Endothelial cell of umbilical vein (primary cell): ENCODE data around the gene CLTCL1. TPM values are rescaled to one million over a fixed set of nuclear protein-coding genes. Genes with fewer than 3 reads are reported as not detected.

Experiments
- BruUV-seq: library from RNA; stranded (reverse); fragments of 400-500 nt; replicated peaks from 2 replicates; lab custom pipeline; 2021; lab: Mats Ljungman, UMichigan
- CTCF ChIA-PET: fragments of 300-600, 350-600 bp; sonication (Branson Sonifier 250); formaldehyde crosslinking; loops from one replicate; lab custom pipeline; 2021; ENCODE audit warnings: antibody characterized with exemption, inconsistent platforms; lab: Charles Lee
- POLR2A ChIA-PET: fragments of 300-600, 350-600 bp; sonication (Branson Sonifier 250); formaldehyde crosslinking; loops from one replicate; lab custom pipeline; 2021; ENCODE audit warnings: antibody characterized with exemption, inconsistent platforms; lab: Charles Lee
- DNase-seq: peaks from one replicate; pipeline ENCODE4 v3.0.0-alpha.2; 2011; ENCODE audit warnings: low read depth, low spot score
- FAIRE-seq: peaks from 2 replicates; lab custom pipeline; 2011; peaks lifted over from hg19 to GRCh38; lab: Jason Lieb, UNC
- H2AFZ ChIP-seq: 2 replicates; pipeline ENCODE4 v1.6.0; 2012; ENCODE audit warnings: low read depth, low read length, control low read depth, inconsistent platforms
- H3K27ac ChIP-seq: 2 replicates; pipeline ENCODE4 v1.5.1; 2011; ENCODE audit warnings: low read depth, mild to moderate bottlenecking, control low read depth, low read length, moderate library complexity; ENCODE audit not compliant: insufficient read depth
- H3K27me3 ChIP-seq, 2 experiments: 2 replicates each; pipeline versions ENCODE4 v1.6.0 to v1.6.1; 2011; ENCODE audit warnings: low read length in 2 of 2, mixed read lengths in 1 of 2; ENCODE audit not compliant: control insufficient read depth in 2 of 2, insufficient read depth in 2 of 2
- H3K36me3 ChIP-seq, 2 experiments: 2 replicates in 1 of 2; 3 replicates in 1 of 2; pipeline ENCODE4 v1.5.1; 2011; ENCODE audit warnings: low read length in 2 of 2, mild to moderate bottlenecking in 1 of 2, moderate library complexity in 1 of 2; ENCODE audit not compliant: control insufficient read depth in 2 of 2, insufficient read depth in 2 of 2; ENCODE audit errors: extremely low read depth in 1 of 2
- H3K4me1 ChIP-seq: 3 replicates; pipeline ENCODE4 v1.5.1; 2011; ENCODE audit warnings: mild to moderate bottlenecking, low read length; ENCODE audit not compliant: control insufficient read depth, insufficient read depth; ENCODE audit errors: extremely low read depth
- H3K4me2 ChIP-seq: 2 replicates; pipeline ENCODE4 v1.6.1; 2011; ENCODE audit warnings: low read length, control low read depth, mixed read lengths; ENCODE audit not compliant: insufficient read depth
- H3K4me3 ChIP-seq, 3 experiments: fragments of 200-600 bp in 1 of 3; sonication (generic), shearing (Covaris generic) in 1 of 3; replicated peaks in 1 of 3; 2 replicates each; pipeline ENCODE4 v1.5.1; 2011 to 2016; ENCODE audit warnings: control low read depth in 3 of 3, low read length in 3 of 3, mild to moderate bottlenecking in 2 of 3, inconsistent platforms in 1 of 3, low read depth in 1 of 3, moderate library complexity in 1 of 3; ENCODE audit not compliant: insufficient read depth in 1 of 3
- H3K79me2 ChIP-seq: 2 replicates; pipeline ENCODE4 v1.6.0; 2012; ENCODE audit warnings: low read length, inconsistent platforms; ENCODE audit not compliant: control insufficient read depth, insufficient read depth
- H3K9ac ChIP-seq: replicated peaks from 2 replicates; pipeline ENCODE3; 2011; ENCODE audit warnings: low read length, control low read depth; ENCODE audit not compliant: insufficient read depth; ENCODE audit errors: extremely low read depth
- H3K9me1 ChIP-seq: replicated peaks from 3 replicates; pipeline ENCODE4 v1.6.0; 2011; ENCODE audit warnings: mild to moderate bottlenecking, low read length; ENCODE audit not compliant: control insufficient read depth, insufficient read depth; ENCODE audit errors: extremely low read depth
- H3K9me3 ChIP-seq: replicated peaks from 2 replicates; pipeline ENCODE4 v1.5.1; 2012; ENCODE audit warnings: low read length, inconsistent platforms; ENCODE audit not compliant: control insufficient read depth, insufficient read depth
- H4K20me1 ChIP-seq: replicated peaks from 2 replicates; pipeline ENCODE3; 2011; ENCODE audit warnings: mild to moderate bottlenecking, low read length; ENCODE audit not compliant: control insufficient read depth, insufficient read depth; ENCODE audit errors: extremely low read depth
- CTCF ChIP-seq, 2 donors: IDR thresholded peaks; 1 replicate in 1 of 2; 2 replicates in 1 of 2; pipeline ENCODE4 v1.5.1; 2011; ENCODE audit warnings: low read length in 2 of 2, mild to moderate bottlenecking in 2 of 2, moderate library complexity in 2 of 2, control low read depth in 1 of 2, inconsistent platforms in 1 of 2, low read depth in 1 of 2; ENCODE audit not compliant: insufficient read depth in 1 of 2; ENCODE audit errors: extremely low read depth in 1 of 2
- EZH2 ChIP-seq: IDR thresholded peaks from 2 replicates; pipeline ENCODE4 v1.6.1; 2012; ENCODE audit warnings: borderline replicate concordance, low read depth, mild to moderate bottlenecking, moderate library complexity, low read length, inconsistent platforms; ENCODE audit not compliant: severe bottlenecking
- FOS ChIP-seq: IDR thresholded peaks from 2 replicates; pipeline ENCODE4 v1.6.1; 2011; ENCODE audit warnings: mild to moderate bottlenecking, low read length, moderate library complexity, borderline replicate concordance; ENCODE audit not compliant: insufficient read depth
- GATA2 ChIP-seq: IDR thresholded peaks from 2 replicates; pipeline ENCODE4 v1.7.0; 2011; ENCODE audit warnings: low read depth, mild to moderate bottlenecking, moderate library complexity, mixed read lengths, low read length; ENCODE audit not compliant: insufficient read length, insufficient read depth
- JUN ChIP-seq: IDR thresholded peaks from 2 replicates; pipeline ENCODE4 v1.6.1; 2011; ENCODE audit warnings: borderline replicate concordance, low read depth; ENCODE audit not compliant: insufficient read length, insufficient read depth
- MYC ChIP-seq: IDR thresholded peaks from one replicate; pipeline ENCODE4 v1.6.1; 2011; ENCODE audit warnings: mild to moderate bottlenecking, low read depth, low read length
- POLR2A ChIP-seq: IDR thresholded peaks from 2 replicates; pipeline ENCODE4 v1.6.1; 2012; ENCODE audit warnings: low read depth, mild to moderate bottlenecking, control low read depth, low read length
- POLR2AphosphoS5 ChIP-seq: IDR thresholded peaks from 2 replicates; pipeline ENCODE4 v1.6.1; 2012; ENCODE audit warnings: low read depth, mild to moderate bottlenecking, control low read depth, low read length, moderate library complexity; ENCODE audit not compliant: insufficient read depth
- dilution Hi-C: fragments of 300-500 bp; cut with MboI; formaldehyde crosslinking; loops from one replicate; pipeline ENCODE4 v1.15.0; 2019; ENCODE audit warnings: low sequenced_read_pairs; ENCODE audit not compliant: extremely low pct_ligation_motif_present
- intact Hi-C: fragments of 100-400 bp; cut with micrococcal nuclease; formaldehyde crosslinking; loops from one replicate; pipeline ENCODE4 v1.10.0; 2022
- polyA plus RNA-seq, 4 experiments: library from polyadenylated mRNA; depleted of rRNA in 3 of 4; stranded (reverse) in 3 of 4; unstranded in 1 of 4; fragments of >200 nt; gene quantifications; 2 replicates each; pipeline versions ENCODE4 v1.2.1 to v1.2.3, GENCODE V29; 2011 to 2012; ENCODE audit warnings: missing spikeins in 1 of 4
- total RNA-seq: library from RNA; stranded (reverse); gene quantifications from 2 replicates; pipeline ENCODE4 v1.2.3, GENCODE V29; 2021
- TF ChIP-seq, protein P1 (sequence below): IDR thresholded peaks from 2 replicates; pipeline ENCODE4 v1.6.1; 2011; ENCODE audit not compliant: insufficient read depth, insufficient read length

The CLTCL1 gene
- total and polyA plus RNA-seq, 2 donors (not counting 3 experiments of a cell fraction or from before 2014, with no cell fraction given): 5.0 to 6.2 TPM

DNA sequence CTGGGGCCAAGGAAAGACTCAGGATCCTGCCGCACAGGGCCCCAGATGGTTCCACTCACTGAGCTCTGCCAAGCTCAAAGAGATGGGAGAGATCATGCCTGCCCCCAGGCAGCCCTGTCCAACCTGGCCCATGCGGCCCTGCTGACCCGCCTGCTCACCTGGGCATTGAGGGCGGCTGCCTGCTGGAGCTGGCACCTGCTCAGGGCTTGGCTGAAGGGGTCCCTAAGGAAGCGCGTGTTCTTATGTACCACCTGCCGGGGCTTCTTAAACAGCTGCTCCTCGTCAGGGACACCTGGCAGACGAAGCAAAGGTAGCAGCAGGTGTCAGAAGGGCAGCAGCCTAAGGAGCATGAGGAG, 152.5 kb downstream of the CLTCL1 start:
- Histone ChIP-seq H4K20me1 (no peaks in the 10 kb centered on the region), H3K4me1 (peaks cover 7% of the 10 kb centered on the region), H3K9me3 (no peaks in the 10 kb centered on the region), H3K9me1 (no peaks in the 10 kb centered on the region), H3K27ac (no peak overlapping the region), H3K79me2 (peaks cover 7% of the 10 kb centered on the region), H3K9ac (no peak overlapping the region), H3K4me3 (no peak overlapping the region), H3K27me3 (no peaks in the 10 kb centered on the region), H2AFZ (no peak overlapping the region), H3K4me2 (no peak overlapping the region), H3K36me3 (peaks cover 16 to 63% of the 10 kb centered on the region in 2 experiments)
- DNase-seq: no peak
- POLR2A ChIA-PET: no interaction called here
- no TSS peak for BruUV-seq
- intact Hi-C loops (no loop called here), dilution Hi-C loops (no loop called here)
- TF ChIP-seq FOS: no peak
- no peak for TF ChIP-seq JUN
- no peak for TF ChIP-seq EZH2
- TF ChIP-seq, protein P1, sequence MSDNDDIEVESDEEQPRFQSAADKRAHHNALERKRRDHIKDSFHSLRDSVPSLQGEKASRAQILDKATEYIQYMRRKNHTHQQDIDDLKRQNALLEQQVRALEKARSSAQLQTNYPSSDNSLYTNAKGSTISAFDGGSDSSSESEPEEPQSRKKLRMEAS: no peak
- TF ChIP-seq POLR2AphosphoS5: no peak
- no peak for TF ChIP-seq CTCF (IDR thresholded peaks at IDR 0.05; ENCODE audit: extremely low read depth in 1 of 2, insufficient read depth in 1 of 2, low read depth in 1 of 2, low read length in 2 of 2)
- no peak for TF ChIP-seq GATA2
- TF ChIP-seq MYC: no peak
- TF ChIP-seq POLR2A: no peak
- FAIRE-seq: no peak
- CTCF ChIA-PET: interaction anchor here (1.1 kb wide), 1 partner anchor 23 kb away, joined by 4 read pairs; no protein-coding TSS in a partner anchor
